GM13977 (cell line): ENCODE results near the gene ACP4.

Experiments used
- DNase-seq: peaks from one replicate; pipeline ENCODE4 v3.0.0; 2012; ENCODE audit warnings: low spot score
- in situ Hi-C: fragments of 300-500 bp; cut with MboI; formaldehyde crosslinking; loops from one replicate; pipeline ENCODE4 v1.12.0; 2022; ENCODE audit warnings: low sequenced_read_pairs, low pct_unique_long_range_greater_than_20kb, mixed read lengths, inconsistent platforms; ENCODE audit not compliant: unreplicated experiment
- TF ChIP-seq, protein P1 (sequence below): IDR thresholded peaks from 2 replicates; pipeline ENCODE4 v1.5.1; 2012; ENCODE audit warnings: mild to moderate bottlenecking, control low read depth; ENCODE audit not compliant: insufficient read depth; ENCODE audit errors: extremely low read depth, missing control alignments

The ACP4 gene

DNA sequence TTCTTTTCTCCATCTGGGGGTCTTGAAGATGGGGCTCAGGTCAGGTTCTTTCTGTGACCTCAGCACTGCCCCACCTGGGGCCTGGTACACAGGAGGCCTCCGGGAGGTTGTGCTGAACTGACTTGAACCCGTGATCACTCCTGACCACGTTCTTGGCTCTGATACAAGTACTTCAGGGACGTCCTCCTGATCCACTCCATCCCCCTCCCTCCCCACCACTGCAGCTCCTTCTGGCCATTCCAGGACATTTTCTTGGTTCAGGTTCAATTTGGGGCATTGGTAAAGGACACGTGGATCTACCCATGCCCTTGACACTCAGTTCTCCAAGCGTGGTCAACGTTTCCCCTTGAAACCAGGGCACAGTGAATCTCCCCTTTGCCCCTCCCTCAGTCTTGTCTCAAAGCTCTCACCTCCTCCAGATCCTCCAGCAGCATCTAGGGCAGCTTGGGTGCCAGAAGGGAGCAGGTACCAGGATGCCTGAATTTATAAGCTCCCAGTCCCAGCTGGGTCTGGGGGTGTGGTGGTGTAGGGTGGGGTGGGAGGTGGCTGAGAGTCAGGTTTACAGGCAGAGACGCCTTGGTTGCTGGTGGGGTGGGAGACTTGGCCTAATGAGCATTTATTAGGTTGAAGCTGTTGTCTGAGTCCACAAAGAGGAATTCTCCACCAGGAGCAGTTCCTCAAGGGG lies 43.0 kb downstream of the ACP4 start, which contains the start of gene KLK15:
Gene KLK15 (minus strand): TSS at position 458 of the 685 bp plus-strand sequence. CDS start 2,082 bp downstream, outside the sequence.
- TF ChIP-seq, protein P1, sequence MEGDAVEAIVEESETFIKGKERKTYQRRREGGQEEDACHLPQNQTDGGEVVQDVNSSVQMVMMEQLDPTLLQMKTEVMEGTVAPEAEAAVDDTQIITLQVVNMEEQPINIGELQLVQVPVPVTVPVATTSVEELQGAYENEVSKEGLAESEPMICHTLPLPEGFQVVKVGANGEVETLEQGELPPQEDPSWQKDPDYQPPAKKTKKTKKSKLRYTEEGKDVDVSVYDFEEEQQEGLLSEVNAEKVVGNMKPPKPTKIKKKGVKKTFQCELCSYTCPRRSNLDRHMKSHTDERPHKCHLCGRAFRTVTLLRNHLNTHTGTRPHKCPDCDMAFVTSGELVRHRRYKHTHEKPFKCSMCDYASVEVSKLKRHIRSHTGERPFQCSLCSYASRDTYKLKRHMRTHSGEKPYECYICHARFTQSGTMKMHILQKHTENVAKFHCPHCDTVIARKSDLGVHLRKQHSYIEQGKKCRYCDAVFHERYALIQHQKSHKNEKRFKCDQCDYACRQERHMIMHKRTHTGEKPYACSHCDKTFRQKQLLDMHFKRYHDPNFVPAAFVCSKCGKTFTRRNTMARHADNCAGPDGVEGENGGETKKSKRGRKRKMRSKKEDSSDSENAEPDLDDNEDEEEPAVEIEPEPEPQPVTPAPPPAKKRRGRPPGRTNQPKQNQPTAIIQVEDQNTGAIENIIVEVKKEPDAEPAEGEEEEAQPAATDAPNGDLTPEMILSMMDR, result no peak
- peak; percentile 12 for DNase-seq
- in situ Hi-C loops, result no loop called here

DNA sequence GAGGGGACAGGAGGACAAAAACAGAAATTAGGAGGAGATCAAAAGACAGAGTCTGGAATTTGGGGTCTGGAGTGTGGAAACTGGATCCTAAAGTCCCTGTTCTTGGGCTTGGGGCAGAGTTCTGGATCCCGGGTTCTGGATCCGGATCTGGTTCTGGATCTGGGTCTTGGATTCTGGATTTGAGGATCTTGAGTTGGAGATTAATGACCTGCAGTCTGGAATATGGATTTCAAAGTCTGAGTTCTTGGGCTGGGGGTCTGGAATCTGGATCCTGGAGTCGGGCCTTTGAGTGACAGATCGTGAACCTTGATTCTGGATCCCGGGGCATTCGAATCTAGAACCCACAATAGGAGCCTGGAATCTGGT lies 43.6 kb downstream of the ACP4 start:
- DNase-seq, result no peak
- in situ Hi-C loops, result no loop called here
- TF ChIP-seq, protein P1, result no peak

DNA sequence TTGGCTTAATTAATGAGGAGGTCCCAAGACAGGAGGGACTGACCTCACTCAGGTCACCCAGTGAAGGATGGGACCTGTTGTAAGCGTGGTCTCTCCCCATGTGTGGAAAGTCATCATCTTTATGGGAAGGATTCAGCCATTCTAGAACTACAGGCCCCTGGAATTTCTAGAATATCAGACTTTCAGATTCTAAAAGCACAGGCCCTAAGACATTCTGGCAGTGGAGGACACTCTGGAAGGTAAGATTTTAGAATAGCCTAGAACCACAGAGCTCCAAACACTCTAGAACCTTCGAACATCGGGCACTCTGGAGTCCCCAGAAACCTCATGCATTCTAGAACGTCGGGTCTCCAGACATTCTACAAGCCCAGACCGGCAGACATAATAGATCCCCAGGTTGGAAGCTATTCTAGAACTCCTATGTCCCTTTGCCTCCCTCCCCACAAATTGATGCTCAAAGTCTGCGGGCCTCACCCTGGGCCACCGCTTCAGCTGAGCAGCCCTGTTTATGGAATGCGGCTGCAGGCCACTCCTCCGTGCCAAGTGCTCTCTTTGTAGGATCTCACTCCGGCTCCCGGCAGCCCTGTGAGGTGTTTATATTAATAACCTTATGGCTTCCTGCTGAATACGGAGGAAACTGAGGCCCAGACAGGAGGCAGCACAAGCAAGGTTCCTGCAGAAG lies 45.0 kb downstream of the ACP4 start:
- TF ChIP-seq, protein P1, result no peak
- in situ Hi-C loops, result no loop called here
- DNase-seq, result no peak

DNA sequence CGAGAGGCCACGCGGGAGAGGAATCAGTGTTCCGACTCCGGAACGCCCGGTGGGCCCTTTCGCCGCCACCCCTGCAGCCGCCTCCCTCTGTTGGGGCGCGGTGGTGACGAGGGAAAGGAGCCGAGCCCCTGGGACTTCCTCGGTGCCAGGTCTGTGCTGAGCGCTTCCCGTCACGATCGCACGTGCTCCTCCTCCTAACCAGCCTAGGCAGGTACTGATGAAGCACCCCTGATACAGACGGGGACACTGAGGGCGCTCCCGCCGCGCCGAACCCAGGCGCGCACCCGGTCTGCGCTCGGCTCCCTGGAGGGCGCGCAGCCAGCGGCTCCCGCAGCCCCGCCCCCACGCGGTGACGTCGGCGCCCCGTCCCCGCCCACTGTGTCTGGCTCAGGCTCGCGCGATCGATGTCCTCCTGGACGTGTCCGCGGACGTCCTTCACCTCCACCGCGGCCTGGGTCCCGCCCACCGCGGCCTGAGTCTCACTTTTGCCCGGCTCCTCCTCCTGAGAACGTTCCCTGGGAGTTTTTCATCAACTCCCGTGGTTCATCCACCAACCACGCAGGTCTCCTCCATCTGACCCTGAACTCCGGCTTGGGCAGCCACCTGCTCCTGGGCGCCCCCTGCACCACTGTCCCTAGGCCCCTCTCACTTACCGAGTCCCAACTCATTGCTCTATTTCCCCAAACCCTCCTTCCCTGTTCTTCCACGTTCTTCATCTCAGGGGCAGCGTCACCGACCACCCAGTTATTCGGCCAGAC lies 45.7 kb downstream of the ACP4 start:
- TF ChIP-seq, protein P1, result peak; percentile 3
- peak; percentile 93 for DNase-seq
- in situ Hi-C loops, result no loop called here

DNA sequence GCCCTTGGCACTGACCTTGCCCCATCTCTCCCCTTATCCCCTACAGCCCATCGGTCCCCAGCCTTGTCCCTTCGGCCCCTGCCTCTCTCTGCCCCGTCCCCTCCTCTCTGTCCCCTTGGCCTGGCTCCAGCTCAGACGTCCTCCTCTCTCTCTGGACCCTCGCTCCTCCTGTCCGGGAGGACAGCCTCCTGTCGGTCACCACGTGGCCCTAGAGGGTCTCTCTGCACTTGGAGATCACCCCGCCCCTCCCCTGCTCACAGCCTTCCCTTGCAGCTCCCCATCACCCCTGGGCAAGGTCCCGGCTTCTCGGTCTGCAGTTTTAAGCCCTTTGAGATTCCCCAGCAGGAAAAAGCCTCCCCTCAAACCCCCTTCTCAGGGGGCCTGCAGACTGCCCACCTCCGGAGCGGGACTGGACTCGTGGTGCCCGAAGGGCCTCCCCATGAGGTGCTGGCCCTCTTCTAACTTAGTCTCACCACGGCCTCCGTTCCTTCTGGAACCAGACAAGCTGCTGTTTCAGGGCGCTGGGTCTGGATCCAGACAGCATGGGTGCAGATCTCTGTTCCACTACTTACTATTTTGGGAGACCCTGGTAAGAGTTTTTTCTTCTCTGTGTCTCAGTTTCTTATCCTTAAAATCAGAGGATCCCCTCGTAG lies 46.5 kb downstream of the ACP4 start:
- in situ Hi-C loops, result no loop called here

DNA sequence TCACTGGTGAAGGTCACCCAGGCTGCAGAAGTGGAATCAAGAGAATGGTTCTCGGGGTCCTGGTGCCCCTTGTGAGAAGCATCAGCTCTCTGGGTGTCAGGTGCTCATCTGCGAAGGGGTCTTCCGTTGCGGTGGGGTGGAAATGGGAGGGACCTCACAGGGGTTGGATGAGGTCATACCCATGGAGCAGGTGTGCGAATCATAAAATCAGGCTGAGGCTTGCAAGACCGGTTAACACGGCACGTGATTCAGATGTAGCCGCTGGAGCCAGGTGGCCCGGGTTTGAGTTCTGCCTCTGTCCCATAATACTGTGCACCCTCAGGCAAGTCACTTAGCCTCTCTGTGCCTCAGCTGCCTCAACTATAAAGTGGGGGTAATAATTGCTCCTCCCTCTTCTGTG lies 47.1 kb downstream of the ACP4 start:
- TF ChIP-seq, protein P1, result no peak
- no peak for DNase-seq
- in situ Hi-C loops, result no loop called here

More for the DNA sequence above, 46.5 kb downstream of the ACP4 start:
- peak; percentile 24 for DNase-seq
- TF ChIP-seq, protein P1, result no peak
